Myocyte (in vitro differentiated cells): Measurements from ENCODE around the gene CCL3. TPM values are rescaled to one million over a fixed set of nuclear protein-coding genes. Genes with fewer than 3 reads are reported as not detected.
"Not testable (repeated sequence)": the region's sequence is repeated elsewhere in the genome, so short reads cannot be mapped to it uniquely, and the experiment has no call there.

Experiments
- DNase-seq: peaks from one replicate; pipeline ENCODE4 v3.0.0-alpha.2; 2012; ENCODE audit warnings: low read depth
- total RNA-seq: library from RNA; depleted of rRNA; stranded (reverse); fragments of >200 nt; gene quantifications from 2 replicates; pipeline ENCODE4 v1.2.3, GENCODE V29; 2014

CCL3 gene
- total RNA-seq, 1 donor from 2014 or later, result not detected

DNA sequence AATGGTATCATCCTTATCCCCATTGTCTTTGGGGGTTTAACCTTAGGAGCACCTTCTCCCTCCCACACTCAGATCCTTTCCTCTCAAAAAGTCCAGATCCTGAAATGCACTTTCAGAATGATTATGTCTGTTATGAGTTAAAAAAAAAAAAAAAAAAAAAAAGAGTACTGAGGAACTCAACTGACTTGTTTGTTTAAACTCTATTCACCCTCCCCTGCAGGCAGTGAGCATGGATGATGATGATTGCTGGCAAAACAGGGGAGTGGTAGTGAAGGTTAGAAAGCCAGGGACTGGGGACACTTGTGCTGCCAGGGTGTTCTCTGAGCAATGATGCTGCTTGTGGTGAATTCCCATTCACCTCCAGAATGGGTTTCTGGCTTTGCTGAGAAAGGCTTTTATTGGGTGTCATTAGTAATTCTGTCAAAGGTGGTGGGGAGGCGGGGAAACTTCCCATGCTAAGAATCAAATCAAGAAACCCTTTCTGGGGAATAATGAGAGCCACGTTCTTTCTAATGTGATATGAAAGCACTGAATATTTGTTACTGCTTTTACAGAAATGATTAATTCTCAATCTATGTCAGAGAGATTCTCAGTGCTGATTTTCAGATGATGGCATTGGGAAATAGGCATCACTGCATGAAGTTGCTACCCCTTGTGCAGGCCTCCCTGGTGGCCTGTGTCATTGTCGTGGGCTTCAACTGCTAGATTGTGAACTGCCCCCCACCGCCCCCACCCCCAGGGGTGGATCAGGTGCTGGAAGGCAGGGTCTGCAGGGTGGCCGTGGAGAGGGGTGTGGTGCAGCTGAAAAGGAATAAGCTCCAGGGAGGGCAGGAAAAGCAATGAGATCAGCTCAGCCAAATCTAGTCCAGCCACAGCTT lies 27.8 kb upstream of the CCL3 start:
- no peak for DNase-seq

DNA sequence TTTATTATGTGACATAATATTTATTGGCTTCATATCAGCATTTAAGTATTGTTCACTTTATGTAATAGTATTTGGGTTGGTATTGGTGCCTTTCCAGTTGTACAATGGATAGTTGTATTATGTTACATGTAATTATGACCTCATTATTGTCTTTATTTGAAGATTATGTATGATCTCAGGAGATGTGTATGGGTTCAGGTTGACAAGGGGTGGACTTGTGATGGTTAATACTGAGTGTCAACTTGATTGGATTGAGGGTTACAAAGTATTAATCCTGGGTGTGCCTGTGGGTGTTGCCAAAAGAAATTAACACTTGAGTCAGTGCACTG lies 25.7 kb upstream of the CCL3 start:
- DNase-seq, result not testable (repeated sequence)

DNA sequence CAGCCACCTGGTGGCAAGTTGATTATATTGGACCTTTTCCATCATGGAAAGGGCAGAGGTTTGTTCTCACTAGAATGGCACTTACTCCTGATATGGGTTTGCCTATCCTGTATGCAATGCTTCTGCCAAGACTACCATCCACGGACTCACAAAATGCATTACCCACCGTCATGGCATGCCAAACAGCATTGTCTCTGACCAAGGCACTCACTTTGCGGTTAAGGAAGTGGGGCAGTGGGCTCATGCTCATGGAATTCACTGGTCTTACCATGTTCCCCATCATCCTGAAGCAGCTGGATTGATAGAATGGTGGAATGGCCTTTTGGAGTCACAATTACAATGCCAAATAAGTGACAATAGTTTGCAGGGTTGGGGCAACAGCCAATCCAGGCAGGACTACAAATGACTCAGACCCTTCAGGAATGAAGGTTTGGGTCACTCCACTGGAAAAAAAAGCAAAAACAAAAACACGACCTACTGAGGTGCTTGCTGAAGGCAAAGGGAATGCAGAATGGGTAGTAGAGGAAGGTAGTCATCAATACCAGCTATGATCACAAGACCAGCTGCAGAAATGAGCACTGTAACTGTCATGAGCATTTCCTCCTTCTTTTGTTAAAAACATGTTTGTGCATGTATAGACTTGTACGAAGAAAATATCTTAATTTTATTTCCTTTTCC lies 25.2 kb upstream of the CCL3 start:
- peak; percentile 41 for DNase-seq

DNA sequence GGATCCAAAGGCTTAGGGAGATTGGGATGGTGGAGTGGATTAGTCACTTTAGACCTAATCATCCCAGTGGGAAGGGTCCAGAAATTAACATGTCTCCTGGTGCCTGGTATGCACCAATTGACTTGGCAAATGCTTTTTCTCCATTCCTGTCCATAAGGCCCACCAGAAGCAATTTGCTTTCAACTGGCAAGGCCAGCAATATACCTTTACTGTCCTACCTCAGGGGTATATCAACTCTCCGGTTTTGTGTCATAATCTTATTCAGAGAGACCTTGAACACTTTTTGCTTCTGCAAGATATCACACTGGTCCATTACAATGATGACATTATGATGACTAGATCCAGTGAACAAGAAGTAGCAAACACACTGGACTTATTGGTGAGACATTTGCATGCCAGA lies 23.2 kb upstream of the CCL3 start:
- DNase-seq, result not testable (repeated sequence)

DNA sequence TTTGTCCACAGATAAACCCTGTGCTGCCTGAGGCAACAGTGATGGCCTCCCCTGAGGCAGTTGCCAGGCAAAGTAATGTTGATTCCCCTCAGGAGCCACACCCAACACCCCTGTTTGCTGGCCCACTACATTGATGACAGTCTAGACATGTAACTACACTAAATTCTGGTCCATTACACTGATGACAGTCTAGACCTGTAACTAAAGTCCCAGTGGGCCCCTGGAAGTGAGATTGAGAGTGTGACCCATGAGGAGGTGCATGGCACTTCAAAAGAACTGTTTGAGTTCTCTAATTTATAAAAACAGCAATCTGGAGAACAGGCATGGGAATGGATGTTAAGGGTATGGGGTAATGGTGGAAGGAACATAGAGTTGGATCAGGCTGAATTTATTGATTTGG lies 22.6 kb upstream of the CCL3 start:
- no peak for DNase-seq

DNA sequence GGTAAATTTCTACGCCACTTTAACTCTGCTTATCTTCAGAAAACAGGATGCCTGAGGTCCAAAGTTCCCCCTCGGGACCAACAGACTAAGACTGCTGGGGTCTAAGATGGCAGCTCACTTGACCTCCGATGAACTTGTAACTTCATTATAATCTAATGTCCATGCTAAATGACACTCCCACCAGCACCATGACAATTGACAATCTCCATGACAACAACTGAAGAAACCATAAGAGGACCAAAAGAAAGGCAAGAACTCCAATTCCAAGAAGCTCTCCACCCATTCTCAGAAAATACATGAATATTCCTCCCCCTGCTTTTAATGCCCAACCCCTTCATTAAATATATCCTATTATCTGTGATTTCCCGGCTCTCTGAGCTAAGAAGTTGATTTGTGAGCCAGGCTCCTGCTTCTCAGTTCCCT lies 21.1 kb upstream of the CCL3 start:
- no peak for DNase-seq

DNA sequence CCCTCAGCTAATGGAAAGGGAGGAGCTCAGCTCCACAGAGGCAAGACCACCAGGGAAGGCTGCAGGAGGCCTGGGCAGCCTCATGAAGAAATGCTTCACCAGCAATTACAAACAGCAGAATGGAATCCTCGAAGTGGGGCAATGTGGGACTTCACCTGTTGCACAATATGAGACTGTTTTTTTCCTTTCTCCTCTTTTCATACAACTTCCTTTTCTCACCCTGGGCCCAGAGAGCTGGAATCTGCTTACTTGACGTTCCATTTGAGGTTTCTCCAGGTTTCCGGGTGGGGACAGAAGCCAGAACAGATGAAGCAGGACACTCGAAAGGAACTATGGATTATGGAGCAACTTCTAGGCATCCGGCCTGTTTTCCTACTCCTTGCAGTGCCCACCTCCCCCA lies 18.3 kb upstream of the CCL3 start:
- not testable (repeated sequence) for DNase-seq

DNA sequence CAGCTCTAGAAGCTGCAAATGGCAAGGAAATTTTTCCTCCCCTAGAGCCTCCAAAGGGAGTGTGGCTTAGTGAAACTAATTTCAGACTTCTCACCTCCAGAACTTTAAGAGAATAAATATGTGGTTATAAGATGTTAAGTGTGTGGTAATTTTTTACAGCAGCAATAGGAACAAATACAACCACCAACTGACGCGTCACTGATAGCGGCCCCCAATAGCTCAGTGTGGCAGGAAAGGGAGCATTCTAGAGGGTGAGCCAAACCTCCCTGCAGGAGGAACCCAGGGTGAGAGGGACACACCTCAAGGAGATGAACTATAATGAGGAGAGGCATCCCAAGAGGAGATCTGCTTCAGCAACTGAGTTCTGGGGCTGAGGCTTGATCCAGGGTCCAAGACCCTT lies 17.7 kb upstream of the CCL3 start:
- DNase-seq, result no peak

DNA sequence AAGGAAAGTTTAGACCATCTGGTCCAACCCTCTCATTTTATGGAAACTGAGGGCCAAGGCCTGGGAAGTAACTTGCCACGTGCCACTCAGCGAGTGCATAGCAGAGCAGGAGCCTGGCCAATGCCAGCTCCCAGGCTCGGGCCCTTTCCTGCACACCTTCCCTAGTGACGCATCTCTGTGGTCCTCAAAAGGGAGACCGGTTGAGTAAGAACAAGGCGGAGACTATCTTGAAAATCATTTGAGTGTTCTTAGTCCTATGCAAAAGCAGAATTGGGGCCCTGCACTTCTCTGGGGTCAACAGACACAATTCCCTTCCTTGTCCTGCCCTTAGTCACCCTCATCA lies 16.5 kb upstream of the CCL3 start:
- no peak for DNase-seq

DNA sequence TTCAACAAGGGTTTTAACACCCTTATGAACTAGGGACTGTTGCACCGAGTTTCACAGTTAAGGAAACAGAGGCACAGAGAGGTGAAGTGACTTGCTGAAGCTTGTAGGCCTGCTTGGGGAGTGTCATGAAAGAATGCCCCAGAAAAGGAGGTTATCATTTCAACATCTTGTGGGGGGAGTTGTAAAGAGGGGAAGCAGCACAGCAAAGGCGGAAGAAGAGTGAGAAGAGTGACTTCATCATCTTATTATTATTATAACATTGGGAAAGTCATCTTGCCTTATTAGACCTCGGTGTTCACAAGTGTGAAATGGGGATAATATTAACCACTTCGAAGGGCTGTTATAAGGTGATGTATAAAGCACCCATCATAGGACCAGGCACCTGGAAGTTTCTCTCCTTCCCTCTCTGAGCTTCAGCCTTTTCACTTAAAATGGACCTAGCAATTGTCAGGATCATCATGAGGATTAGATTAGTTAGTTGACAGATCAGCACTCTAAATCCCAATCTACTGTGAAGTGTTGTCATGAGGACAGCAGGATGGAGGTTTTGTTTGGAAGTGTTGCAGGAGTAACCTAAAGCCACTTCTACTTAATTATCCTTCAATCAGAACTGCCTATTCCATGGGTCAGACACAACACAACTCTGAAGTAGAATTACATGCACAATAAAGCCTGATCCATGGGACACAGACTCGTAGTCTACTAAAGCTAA lies 16.0 kb upstream of the CCL3 start:
- DNase-seq, result no peak

DNA sequence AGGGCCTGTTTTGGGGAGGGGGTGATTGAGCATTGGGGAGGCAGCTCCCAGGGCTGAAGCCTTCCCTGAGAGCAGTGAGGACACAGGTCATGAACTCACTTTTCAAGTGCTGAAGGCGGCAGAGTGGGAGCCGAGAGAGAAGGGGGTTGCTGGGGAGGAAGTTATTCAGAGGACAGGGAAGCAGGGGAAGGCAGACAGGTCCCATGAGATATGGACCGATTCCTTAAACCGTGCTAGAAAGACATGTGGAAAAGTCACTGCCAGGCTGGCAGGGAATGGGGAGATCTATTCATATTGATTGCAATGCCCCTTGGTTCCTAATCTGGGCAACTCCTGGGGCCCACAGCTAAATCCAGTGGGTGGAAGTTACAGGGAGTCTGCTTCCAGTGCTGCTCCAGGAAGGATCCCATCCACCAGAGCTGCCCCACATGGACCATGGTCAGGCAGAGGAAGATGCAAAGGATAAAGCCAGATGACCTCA lies 14.8 kb upstream of the CCL3 start:
- DNase-seq, result no peak

DNA sequence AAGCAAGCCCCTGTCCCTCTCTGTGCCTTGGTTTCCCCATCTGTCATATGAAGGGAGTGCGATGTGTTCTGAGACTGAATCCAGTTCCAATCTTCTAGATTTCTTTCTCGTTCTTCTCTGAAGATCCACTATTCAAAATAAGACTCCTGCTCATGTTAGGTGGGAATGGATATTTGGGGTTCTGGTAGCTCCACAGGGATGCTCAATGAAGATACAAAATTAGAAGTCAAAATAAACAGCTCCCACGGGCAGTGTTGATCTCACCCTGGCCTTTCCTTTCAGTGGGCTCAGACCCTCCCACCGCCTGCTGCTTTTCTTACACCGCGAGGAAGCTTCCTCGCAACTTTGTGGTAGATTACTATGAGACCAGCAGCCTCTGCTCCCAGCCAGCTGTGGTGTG lies 14.3 kb upstream of the CCL3 start:
- not testable (repeated sequence) for DNase-seq

DNA sequence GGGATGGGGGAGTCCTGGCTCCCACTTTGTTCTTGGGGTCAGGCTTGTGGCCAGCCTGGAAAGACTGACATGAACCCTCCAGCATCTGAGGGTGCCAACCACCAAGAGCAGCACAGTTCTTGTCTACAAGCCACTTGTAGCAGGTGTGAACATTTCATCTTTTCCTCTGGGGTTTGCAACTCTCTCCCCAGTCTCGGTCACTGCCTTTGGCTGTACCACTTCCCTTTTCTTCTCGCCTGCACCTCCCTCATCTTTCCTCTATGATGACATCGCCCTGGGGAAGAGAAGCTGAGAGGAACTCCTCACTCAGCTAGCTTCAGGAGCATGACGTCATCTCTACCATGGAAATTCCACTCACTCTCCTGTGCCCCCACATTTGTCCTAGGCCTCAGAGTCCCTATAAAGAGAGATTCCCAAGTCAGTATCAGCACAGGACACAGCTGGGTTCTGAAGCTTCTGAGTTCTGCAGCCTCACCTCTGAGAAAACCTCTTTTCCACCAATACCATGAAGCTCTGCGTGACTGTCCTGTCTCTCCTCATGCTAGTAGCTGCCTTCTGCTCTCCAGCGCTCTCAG lies 13.5 kb upstream of the CCL3 start, which contains the start of gene CCL4:
TSS of gene CCL4 (plus strand) at position 427 of the 575 bp plus-strand sequence. CDS start at position 506, 79 bp downstream.
- DNase-seq, result not testable (repeated sequence)

DNA sequence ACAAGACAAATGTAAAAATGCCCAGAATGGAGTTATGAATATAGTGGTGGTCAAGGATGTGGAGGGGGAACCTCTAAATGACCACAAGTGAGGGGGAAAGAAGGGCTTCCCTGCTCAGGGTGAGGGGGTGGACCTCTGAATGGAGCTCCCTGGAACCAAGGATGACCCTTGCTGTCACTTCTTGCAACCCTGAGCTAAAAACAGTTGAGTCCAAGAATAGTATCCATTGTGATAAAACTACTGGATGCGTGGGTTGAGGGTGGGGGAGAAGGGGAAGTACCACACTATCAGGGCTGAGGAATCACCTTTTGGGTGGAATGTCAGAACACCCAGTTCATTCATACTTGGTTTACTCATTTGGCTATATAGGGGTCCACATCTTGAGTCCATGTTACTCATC lies 9.1 kb upstream of the CCL3 start:
- not testable (repeated sequence) for DNase-seq

DNA sequence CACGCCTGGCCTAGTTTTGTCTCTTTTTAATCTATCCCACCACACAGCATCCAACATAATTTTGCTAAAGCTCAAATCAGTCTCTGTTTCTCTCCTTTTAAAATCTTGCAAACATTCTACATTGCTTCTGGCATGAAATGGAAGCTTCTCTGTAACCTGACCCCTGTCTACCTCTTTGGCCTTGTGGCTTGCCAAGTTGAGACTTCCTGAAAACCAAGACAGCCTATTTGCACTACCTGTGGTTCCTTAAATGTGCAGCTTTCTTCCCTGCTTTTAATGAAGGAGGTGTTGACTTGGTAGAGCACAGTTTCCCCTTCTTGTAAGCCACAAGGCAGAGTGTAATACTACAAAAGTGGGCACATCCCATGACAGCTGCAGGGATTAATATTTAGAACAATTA lies 6.0 kb upstream of the CCL3 start:
- no peak for DNase-seq

DNA sequence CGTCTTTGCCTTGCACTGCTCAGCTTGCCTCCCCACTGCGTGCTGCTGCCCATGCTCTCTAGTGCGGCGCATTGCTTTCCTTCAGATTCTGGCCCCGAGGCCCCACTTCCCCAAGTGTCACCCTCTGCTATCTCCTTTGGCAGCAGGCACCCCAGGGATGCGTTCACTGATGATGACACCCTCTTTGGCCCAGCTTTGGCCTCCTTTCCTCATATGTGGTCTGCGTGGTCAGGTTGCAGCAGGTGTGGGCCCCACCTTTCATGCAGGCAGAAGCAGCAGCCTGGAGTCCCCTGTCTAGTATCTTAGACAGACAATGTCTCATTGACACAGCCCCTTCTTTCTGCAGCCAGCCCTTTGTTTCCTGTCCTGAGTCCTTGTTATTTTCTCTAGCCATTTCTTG lies 4.8 kb upstream of the CCL3 start:
- no peak for DNase-seq

DNA sequence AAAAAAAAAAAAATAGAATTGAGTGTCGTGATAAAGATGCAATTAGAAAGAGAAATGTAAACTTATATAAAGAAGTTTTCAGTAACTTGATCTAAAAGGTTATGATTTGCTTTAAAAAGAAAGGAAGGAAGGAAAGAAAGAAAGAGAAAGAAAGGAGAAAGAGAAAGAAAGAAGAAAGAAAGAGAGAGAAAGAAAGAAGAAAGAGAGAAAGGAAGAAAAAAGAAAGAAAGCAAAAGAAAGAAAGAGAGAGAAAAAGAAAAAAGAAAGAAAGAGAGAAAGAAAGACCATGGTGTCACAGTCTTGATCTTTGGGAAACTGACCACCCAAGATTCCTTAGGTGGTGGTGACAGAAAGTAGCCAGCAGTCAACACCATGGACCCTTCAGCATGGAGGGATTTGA lies 4.3 kb upstream of the CCL3 start:
- no peak for DNase-seq

DNA sequence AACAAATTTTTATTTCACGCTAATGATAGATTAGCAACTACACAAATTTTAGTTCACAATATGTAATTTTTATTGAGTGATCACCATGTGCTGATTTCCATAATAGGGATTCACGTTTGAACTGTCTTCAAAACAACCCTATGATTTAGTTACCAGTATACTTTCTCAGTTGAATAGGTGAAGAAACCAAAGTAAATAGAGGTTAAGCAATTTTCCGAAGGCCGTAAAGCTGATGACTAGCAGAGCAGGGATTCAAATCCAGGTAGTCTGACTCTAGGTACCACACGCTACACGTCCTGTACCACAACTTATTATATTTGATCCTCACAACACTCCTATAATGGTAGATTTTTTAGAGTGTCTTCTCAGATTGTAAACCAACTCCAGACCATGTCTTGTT lies 2.8 kb upstream of the CCL3 start:
- DNase-seq, result not testable (repeated sequence)

DNA sequence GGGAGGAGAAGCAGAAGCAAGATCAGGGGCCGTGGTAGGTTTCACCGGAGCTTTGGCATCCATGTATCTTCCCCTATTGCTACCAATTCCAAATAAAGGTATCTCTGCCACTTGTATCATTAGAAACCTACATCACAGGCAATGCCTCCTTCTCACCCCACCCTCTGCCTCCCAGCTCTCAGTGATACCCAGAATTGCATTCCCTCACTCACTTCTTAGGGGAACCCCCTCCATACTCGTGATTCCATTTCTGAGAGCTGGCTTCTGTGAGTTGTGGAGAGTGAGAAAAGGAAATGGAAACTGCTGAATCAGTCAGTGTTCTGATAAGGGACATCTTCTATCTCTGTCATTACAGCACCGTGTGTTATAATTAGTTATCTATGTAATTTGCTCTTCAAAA lies 2.3 kb upstream of the CCL3 start:
- DNase-seq, result no peak

DNA sequence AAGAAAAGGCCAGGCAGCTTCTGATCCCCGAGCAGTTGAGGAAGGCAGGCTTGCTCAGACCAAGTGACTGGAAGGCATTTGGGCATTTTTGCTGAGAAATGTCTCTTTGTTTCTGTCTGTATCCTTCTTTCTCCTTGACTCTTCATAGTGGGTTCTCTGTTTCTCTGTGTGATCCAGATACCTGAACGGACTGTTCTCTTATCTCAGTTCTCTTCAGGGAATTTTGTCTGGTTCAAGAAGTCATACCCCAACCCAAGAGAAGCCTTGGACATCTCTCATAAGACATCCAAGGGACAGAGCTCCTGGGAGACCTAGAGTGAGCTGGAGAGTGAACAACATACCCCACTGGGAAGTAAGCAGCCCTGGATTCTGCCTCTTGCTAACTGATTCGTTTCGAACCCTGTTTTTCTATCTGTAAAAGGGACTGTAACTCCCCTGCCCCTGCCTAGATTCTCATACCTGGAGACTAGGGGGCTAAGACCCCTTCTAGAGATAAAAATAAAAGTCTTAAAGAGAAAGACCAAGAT lies 541 bp downstream of the CCL3 start:
- no peak for DNase-seq

DNA sequence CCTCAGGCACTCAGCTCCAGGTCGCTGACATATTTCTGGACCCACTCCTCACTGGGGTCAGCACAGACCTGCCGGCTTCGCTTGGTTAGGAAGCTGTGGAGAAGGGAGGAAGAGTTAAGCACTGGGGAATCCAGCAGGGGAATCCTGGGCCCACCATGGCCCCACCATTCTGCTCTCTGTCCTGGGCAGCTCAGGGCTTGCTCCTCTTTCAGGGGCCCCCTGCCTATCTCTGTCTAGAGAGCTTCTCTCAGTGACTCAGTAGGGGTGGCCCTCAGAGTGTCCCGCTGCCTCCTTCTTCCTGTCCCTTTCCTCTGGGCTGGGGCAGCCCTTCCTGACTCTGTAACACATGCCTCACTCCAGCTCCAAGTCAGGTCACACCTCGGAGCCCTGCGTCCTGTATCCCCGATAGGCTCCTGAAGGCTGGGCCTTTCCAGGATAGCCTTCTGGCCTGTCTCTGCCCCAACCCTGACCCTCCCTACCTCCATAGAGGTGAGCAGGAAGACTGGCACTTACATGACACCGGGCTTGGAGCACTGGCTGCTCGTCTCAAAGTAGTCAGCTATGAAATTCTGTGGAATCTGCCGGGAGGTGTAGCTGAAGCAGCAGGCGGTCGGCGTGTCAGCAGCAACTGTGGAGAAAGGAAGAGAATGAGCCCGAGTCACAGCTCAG lies 1.1 kb downstream of the CCL3 start:
- DNase-seq, result no peak
